BJ (cell line): ENCODE results near the gene UPK1A. TPM values are rescaled to one million over a fixed set of nuclear protein-coding genes. Genes with fewer than 3 reads are reported as not detected.
A peak's percentile ranks its signal among the peaks of the same experiment; 100 is the strongest.

Experiments used
- CTCF ChIA-PET: fragments of 350-600 bp; formaldehyde crosslinking; extraction: SDS; loops from one replicate; lab custom pipeline; 2021; ENCODE audit warnings: antibody characterized with exemption, inconsistent platforms; lab: Yijun Ruan, JAX
- POLR2A ChIA-PET: fragments of 300-600 bp; sonication (Branson Sonifier 250); formaldehyde crosslinking; extraction: SDS; loops from one replicate; lab custom pipeline; 2021; ENCODE audit warnings: antibody characterized with exemption; lab: Charles Lee
- DNase-seq: peaks from one replicate; pipeline ENCODE4 v3.0.0-alpha.2; 2011; ENCODE audit warnings: low read depth
- H3K27me3 ChIP-seq: 2 replicates; pipeline ENCODE4 v1.6.0; 2011; ENCODE audit warnings: low read length; ENCODE audit not compliant: control insufficient read depth, insufficient read depth
- H3K36me3 ChIP-seq: 2 replicates; pipeline ENCODE4 v1.5.1; 2011; ENCODE audit warnings: low read length; ENCODE audit not compliant: control insufficient read depth, insufficient read depth
- H3K4me3 ChIP-seq: 2 replicates; pipeline ENCODE4 v1.5.1; 2011; ENCODE audit warnings: low read depth, mild to moderate bottlenecking, control low read depth, low read length
- polyA plus RNA-seq: library from polyadenylated mRNA; depleted of rRNA; stranded (reverse); fragments of >200 nt; gene quantifications from 2 replicates; pipeline ENCODE4 v1.2.3, GENCODE V29; 2011
- TF ChIP-seq, protein P1 (sequence below): IDR thresholded peaks from 2 replicates; pipeline ENCODE4 v1.5.1; 2011; ENCODE audit warnings: low read depth, mild to moderate bottlenecking, control low read depth, inconsistent platforms, low read length, moderate library complexity; ENCODE audit not compliant: insufficient read depth

UPK1A gene
- polyA plus RNA-seq, 1 experiment, result 0.39 TPM

DNA sequence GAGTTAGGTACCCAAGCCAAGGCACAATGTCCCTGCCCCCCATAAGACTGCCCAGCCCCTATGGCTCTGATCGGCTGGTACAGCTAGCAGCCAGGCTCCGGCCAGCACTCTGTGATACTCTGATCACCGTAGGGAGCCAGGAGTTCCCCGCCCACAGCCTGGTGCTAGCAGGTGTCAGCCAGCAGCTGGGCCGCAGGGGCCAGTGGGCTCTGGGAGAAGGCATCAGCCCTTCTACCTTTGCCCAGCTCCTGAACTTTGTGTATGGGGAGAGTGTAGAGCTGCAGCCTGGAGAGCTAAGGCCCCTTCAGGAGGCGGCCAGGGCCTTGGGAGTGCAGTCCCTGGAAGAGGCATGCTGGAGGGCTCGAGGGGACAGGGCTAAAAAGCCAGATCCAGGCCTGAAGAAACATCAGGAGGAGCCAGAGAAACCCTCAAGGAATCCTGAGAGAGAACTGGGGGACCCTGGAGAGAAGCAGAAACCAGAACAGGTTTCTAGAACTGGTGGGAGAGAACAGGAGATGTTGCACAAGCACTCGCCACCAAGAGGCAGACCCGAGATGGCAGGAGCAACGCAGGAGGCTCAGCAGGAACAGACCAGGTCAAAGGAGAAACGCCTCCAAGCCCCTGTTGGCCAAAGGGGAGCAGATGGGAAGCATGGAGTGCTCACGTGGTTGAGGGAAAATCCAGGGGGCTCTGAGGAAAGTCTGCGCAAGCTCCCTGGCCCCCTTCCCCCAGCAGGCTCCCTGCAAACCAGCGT, 48.5 kb downstream of the UPK1A start:
- ChIA-PET CTCF (interaction anchor here (1.8 to 2.4 kb wide), 2 partner anchors 18 to 20 kb away, joined by 4 to 8 read pairs; no protein-coding TSS in a partner anchor), POLR2A (no interaction called here)
- TF ChIP-seq, protein P1, sequence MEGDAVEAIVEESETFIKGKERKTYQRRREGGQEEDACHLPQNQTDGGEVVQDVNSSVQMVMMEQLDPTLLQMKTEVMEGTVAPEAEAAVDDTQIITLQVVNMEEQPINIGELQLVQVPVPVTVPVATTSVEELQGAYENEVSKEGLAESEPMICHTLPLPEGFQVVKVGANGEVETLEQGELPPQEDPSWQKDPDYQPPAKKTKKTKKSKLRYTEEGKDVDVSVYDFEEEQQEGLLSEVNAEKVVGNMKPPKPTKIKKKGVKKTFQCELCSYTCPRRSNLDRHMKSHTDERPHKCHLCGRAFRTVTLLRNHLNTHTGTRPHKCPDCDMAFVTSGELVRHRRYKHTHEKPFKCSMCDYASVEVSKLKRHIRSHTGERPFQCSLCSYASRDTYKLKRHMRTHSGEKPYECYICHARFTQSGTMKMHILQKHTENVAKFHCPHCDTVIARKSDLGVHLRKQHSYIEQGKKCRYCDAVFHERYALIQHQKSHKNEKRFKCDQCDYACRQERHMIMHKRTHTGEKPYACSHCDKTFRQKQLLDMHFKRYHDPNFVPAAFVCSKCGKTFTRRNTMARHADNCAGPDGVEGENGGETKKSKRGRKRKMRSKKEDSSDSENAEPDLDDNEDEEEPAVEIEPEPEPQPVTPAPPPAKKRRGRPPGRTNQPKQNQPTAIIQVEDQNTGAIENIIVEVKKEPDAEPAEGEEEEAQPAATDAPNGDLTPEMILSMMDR, result no peak
- no peaks in the 10 kb centered on the region for H3K36me3 ChIP-seq
- H3K4me3 ChIP-seq, result no peak overlapping the region
- H3K27me3 ChIP-seq, result no peaks in the 10 kb centered on the region; the same call in 1 of the 2 replicates
- no peak for DNase-seq

DNA sequence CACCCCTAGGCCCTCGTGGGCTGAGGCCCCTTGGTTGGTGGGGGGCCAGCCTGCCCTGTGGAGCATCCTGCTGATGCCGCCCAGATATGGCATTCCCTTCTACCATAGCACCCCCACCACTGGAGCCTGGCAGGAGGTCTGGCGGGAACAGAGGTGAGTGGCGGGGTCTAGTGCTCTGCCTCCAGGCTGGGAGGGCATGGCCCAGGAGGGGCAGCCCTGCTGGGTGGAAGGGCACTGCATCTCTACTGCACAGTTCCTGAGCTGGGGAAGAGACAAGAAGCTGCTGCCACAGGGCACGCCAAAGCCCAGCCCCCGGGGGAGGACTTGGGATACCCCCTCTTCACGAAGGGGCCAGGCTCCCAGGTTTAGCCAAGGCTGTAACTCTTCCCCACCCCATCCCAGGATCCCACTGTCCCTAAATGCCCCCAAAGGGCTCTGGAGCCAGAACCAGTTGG, 49.1 kb downstream of the UPK1A start:
- H3K27me3 ChIP-seq, result no peaks in the 10 kb centered on the region; the same call in 1 of the 2 replicates
- no peak overlapping the region for H3K4me3 ChIP-seq
- TF ChIP-seq, protein P1, result no peak
- POLR2A ChIA-PET, result interaction anchor here (0.9 kb wide), 1 partner anchor 8 kb away, joined by 3 read pairs; no protein-coding TSS in a partner anchor
- CTCF ChIA-PET, result interaction anchor here (1.0 to 2.4 kb wide), 6 partner anchors 9 to 37 kb away, joined by 3 to 8 read pairs (median 4); no protein-coding TSS in a partner anchor
- H3K36me3 ChIP-seq, result peaks cover 1% of the 10 kb centered on the region; the same call in 1 of the 2 replicates
- DNase-seq, result no peak

DNA sequence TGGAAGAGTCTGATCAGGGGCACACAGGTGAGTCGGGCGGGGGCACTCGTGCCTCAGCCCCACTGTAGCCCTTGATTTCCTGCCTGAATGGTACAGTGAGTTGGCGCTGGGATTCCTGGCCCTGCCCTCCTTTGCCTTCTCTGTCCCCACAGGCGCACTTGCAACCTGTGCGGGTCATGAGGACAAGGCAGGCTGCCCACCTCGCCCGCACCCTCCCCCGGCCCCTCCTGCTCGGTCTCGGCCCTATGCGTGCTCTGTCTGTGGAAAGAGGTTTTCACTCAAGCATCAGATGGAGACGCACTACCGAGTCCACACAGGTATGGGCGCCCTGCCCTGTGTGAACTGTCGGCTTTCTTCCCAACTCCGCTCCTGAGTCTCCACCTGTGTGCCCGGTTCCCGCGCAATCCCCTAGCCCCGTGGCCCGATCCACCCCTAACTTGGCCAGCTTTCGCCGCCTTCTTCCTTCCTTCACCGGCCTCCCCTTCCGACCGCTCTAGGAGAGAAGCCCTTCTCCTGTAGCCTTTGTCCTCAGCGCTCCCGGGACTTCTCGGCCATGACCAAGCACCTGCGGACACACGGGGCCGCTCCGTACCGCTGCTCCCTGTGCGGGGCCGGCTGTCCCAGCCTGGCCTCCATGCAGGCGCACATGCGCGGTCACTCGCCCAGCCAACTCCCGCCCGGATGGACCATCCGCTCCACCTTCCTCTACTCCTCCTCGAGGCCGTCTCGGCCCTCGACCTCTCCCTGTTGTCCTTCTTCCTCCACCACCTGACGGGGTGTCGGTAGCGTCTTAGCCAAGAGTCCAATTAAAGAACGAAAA, 49.9 kb downstream of the UPK1A start:
- CTCF ChIA-PET, result interaction anchor here (1.0 to 1.5 kb wide), 4 partner anchors 9 to 38 kb away, joined by 3 to 4 read pairs (median 4); no protein-coding TSS in a partner anchor
- POLR2A ChIA-PET, result interaction anchor here (0.6 to 0.9 kb wide), 2 partner anchors 9 to 40 kb away, joined by 3 read pairs; no protein-coding TSS in a partner anchor
- H3K27me3 ChIP-seq, result no peaks in the 10 kb centered on the region; the same call in 1 of the 2 replicates
- TF ChIP-seq, protein P1, result no peak
- H3K4me3 ChIP-seq, result peak overlapping the region; percentile 77
- no peak for DNase-seq
- peaks cover 3% of the 10 kb centered on the region; the same call in 1 of the 2 replicates for H3K36me3 ChIP-seq

DNA sequence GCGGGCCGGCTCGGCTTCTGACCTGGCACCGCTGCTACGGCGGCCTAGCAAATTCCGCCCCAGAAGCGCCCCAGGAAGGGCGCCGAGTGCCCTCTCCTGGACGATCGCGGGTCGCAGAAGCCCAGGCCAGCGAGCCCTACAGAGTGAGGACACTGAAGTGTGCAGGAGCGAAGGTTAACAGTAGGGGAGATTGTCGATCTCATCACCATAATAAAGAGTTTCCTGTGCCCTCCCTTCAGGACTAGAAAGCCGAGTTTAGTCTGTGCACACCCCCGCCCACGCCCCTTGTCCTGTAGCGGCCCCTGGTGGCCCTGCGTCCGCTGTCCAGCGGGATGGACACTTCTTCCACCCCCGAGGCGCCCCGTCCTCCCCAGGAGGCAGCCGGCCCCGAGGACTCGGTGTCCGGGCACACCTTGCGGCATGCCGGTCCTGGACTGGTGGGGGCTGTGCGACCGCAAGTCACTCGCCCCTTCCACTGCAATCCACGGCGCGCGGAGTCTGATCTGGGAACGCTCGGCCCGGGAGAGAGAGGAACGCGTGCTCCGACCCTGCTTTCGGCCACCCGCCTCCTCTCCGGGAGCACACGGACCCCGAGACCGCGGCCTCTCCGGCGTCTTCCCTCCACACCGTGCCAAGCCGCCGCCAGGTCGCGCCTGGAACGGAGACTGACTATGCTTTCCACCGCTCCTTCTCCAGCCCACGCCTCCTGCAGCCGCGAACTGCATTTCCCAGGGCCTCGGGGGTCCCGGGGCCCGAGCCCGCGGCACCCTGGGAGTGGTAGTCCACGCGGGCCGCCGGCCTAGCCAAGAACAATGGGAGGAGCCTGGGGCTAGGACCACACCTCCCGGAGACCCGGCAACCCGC, 50.7 kb downstream of the UPK1A start:
- Histone ChIP-seq H3K27me3 (no peaks in the 10 kb centered on the region), H3K36me3 (peaks cover 6% of the 10 kb centered on the region), H3K4me3 (peak overlapping the region; percentile 77)
- TF ChIP-seq, protein P1, result peak; percentile 94
- CTCF ChIA-PET, result interaction anchor here (1.5 kb wide), 1 partner anchor 22 kb away, joined by 4 read pairs; no protein-coding TSS in a partner anchor
- DNase-seq, result no peak
- POLR2A ChIA-PET, result interaction anchor here (0.6 kb wide), 1 partner anchor 39 kb away, joined by 3 read pairs; no protein-coding TSS in a partner anchor
